Upper lobe of left lung (tissue), 6 donors: ENCODE measurements around the gene RPL28. TPM values are rescaled to one million over a fixed set of nuclear protein-coding genes. Genes with fewer than 3 reads are reported as not detected.

Experiments
- ATAC-seq, 2 donors: fragments of 200-7000 bp; cut with Tn5 transposase; one replicate each; pipeline ENCODE4 v1.9.1; 2022; ENCODE audit warnings: mild to moderate bottlenecking in 2 of 2, moderate library complexity in 2 of 2; ENCODE audit not compliant: low FRiP score in 2 of 2
- DNase-seq, 2 donors: peaks; one replicate each; pipeline ENCODE4 v3.0.0-alpha.2; 2019 to 2020
- H3K27ac ChIP-seq, 4 donors: fragments of 200-600 bp; sonication (generic); one replicate each; pipeline ENCODE4 v1.5.1; 2016 to 2019
- H3K27me3 ChIP-seq, 4 donors: fragments of 200-600 bp; sonication (generic); one replicate each; pipeline ENCODE4 v1.5.1; 2017 to 2019
- H3K36me3 ChIP-seq, 4 donors: fragments of 200-600 bp; sonication (generic); one replicate each; pipeline ENCODE4 v1.5.1; 2016 to 2019
- H3K4me1 ChIP-seq, 4 donors: fragments of 200-600 bp; sonication (generic); one replicate each; pipeline ENCODE4 v1.5.1; 2018 to 2019
- H3K4me3 ChIP-seq, 4 donors: fragments of 200-600 bp; sonication (generic); one replicate each; pipeline ENCODE4 v1.5.1; 2017 to 2019; ENCODE audit warnings: mild to moderate bottlenecking in 2 of 4, moderate library complexity in 1 of 4
- H3K9me3 ChIP-seq, 4 donors: fragments of 200-600 bp; sonication (generic); one replicate each; pipeline ENCODE4 v1.5.1; 2018 to 2019
- EP300 ChIP-seq, 4 donors: sonication (generic); formaldehyde crosslinking; IDR thresholded peaks; one replicate each; pipeline ENCODE4 v1.5.1; 2017; ENCODE audit warnings: antibody characterized with exemption in 4 of 4, control low read depth in 2 of 4
- POLR2A ChIP-seq, 4 donors: fragments of 450-650 bp; IDR thresholded peaks; one replicate each; pipeline ENCODE4 v1.5.1; 2016 to 2017; ENCODE audit warnings: antibody characterized with exemption in 4 of 4, mild to moderate bottlenecking in 2 of 4
- POLR2AphosphoS5 ChIP-seq, 2 donors: sonication (generic); formaldehyde crosslinking; IDR thresholded peaks; one replicate each; pipeline ENCODE4 v1.5.1; 2017; ENCODE audit warnings: antibody characterized with exemption in 2 of 2
- WGBS, 2 donors: methylation state at CpG; one replicate each; pipeline ENCODE4 v1.1.5; 2017 to 2018; 5-methylcytosine and 5-hydroxymethylcytosine counted together
- total RNA-seq, 6 donors: library from RNA; depleted of rRNA in 4 of 6; stranded (reverse); fragments of >200 nt in 4 of 6; gene quantifications; one replicate each; pipeline versions ENCODE4 v1.1.0 to v1.2.1, GENCODE V29; 2016 to 2021
- TF ChIP-seq, protein P1 (sequence below), 6 experiments: fragments of 450-650 bp in 4 of 6; fragments of 200-600 bp in 2 of 6; sonication (generic) in 2 of 6; IDR thresholded peaks; one replicate each; pipeline ENCODE4 v1.5.1; 2016 to 2019; ENCODE audit warnings: antibody characterized with exemption in 6 of 6
- donor health status: DM: no; HTN: no; CAD: no; lungs with moderate emphysema.
- donor health status: DM: no; HTN: yes; CAD: no; lungs with severe emphysema.

Gene RPL28
- total RNA-seq, 6 donors from 2014 or later: 308 to 1,892 (median 534) TPM

- H3K9me3 ChIP-seq: no peaks in the 10 kb centered on the region
- DNase-seq: no peak
- ATAC-seq: no peak
- no peaks in the 10 kb centered on the region for H3K36me3 ChIP-seq
- H3K27ac ChIP-seq: no peak overlapping the region
- TF ChIP-seq, protein P1, sequence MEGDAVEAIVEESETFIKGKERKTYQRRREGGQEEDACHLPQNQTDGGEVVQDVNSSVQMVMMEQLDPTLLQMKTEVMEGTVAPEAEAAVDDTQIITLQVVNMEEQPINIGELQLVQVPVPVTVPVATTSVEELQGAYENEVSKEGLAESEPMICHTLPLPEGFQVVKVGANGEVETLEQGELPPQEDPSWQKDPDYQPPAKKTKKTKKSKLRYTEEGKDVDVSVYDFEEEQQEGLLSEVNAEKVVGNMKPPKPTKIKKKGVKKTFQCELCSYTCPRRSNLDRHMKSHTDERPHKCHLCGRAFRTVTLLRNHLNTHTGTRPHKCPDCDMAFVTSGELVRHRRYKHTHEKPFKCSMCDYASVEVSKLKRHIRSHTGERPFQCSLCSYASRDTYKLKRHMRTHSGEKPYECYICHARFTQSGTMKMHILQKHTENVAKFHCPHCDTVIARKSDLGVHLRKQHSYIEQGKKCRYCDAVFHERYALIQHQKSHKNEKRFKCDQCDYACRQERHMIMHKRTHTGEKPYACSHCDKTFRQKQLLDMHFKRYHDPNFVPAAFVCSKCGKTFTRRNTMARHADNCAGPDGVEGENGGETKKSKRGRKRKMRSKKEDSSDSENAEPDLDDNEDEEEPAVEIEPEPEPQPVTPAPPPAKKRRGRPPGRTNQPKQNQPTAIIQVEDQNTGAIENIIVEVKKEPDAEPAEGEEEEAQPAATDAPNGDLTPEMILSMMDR (IDR thresholded peaks at IDR 0.05): no peak
- TF ChIP-seq POLR2AphosphoS5 (IDR thresholded peaks at IDR 0.05) (no peak), POLR2A (IDR thresholded peaks at IDR 0.05) (no peak), EP300 (IDR thresholded peaks at IDR 0.05) (no peak)
- H3K27me3 ChIP-seq: peaks cover 0 to 8% (median 0%) of the 10 kb centered on the region in 4 donors
- H3K4me3 ChIP-seq: no peak overlapping the region
- no peaks in the 10 kb centered on the region for H3K4me1 ChIP-seq
- 63 to 70% methylated on average over 2 of the region's 2 CpGs for WGBS, 2 donors
Measured at GRCh38 chr19:55426042-55426441, 40.3 kb downstream of the RPL28 start.

- Histone ChIP-seq H3K4me3 (no peak overlapping the region), H3K27me3 (peaks cover 0 to 29% (median 5%) of the 10 kb centered on the region in 4 donors), H3K9me3 (no peaks in the 10 kb centered on the region), H3K36me3 (no peaks in the 10 kb centered on the region), H3K4me1 (no peaks in the 10 kb centered on the region), H3K27ac (no peak overlapping the region)
- ATAC-seq (no peak), DNase-seq (no peak)
- no peak for TF ChIP-seq POLR2AphosphoS5 (IDR thresholded peaks at IDR 0.05)
- no peak for TF ChIP-seq POLR2A (IDR thresholded peaks at IDR 0.05)
- TF ChIP-seq, protein P1 (IDR thresholded peaks at IDR 0.05): no peak
- TF ChIP-seq EP300 (IDR thresholded peaks at IDR 0.05): no peak
- WGBS, 2 donors: 100% methylated on average over 1 of the region's 1 CpG
Measured at GRCh38 chr19:55431183-55431582, 45.5 kb downstream of the RPL28 start.

DNA sequence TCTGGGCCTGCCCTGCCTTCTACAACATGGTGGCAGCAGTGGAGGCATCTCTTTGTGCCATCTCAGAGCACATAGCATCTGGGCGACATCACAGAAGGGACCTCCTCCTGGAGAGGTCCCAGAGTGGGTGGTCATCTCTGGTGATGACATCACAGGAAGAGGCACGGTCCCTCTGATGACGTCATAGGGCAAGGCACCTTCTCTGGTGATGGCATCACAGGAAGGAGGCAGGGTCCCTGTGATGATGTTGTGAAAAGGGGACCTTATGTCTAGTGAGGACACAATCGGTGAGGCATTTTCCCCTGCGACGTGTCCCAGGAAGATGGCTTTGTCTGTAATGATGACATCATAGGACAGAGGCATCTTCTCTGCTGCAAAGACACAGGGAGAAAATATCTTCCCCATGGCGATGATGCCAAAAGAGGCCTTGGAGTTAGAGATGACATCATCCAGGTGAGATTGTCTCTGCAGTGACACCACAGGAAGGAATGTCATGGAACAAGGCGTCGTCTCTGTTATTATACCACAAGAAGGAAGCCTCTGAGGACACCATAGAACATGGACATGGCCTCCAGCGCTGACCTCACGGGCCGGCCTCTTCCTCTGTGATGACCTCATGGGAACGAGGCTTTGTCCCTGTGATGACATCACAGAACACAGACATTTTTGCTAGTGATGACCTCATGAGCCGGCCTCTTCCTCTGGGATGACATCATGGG, 46.7 kb downstream of the RPL28 start:
- H3K27me3 ChIP-seq: peaks cover 0 to 29% (median 5%) of the 10 kb centered on the region in 4 donors
- H3K4me1 ChIP-seq: no peaks in the 10 kb centered on the region
- H3K36me3 ChIP-seq: no peaks in the 10 kb centered on the region
- WGBS, 2 donors: 88 to 93% methylated on average over 11 to 14 of the region's 14 CpGs
- no peak for ATAC-seq
- no peak overlapping the region for H3K4me3 ChIP-seq
- no peaks in the 10 kb centered on the region for H3K9me3 ChIP-seq
- no peak for TF ChIP-seq EP300 (IDR thresholded peaks at IDR 0.05)
- TF ChIP-seq, protein P1 (IDR thresholded peaks at IDR 0.05): no peak
- no peak for TF ChIP-seq POLR2A (IDR thresholded peaks at IDR 0.05)
- TF ChIP-seq POLR2AphosphoS5 (IDR thresholded peaks at IDR 0.05): no peak
- no peak for DNase-seq
- no peak overlapping the region for H3K27ac ChIP-seq

DNA sequence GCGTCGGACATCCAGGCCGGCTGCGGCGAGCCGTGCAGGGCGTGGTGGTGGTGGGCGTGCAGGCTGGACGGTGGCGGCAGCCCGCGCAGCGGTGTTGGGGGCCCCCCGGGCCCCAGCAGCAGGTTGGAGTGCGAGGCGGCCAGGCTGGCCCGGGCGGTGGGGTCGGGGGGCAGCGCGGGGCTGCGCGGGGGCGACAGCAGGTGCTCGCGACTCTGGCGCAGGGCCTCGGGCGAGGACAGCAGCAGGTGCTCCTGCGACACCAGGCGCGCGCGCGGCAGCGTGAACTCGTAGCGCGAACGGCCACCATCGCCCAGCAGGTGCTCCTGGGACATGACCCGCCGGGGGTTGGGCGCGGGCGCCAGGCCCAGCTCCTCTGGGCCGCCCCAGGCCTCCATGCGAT, 47.6 kb downstream of the RPL28 start:
- ATAC-seq (no peak), DNase-seq (peak in 1 of 2 donors; percentile 75)
- Histone ChIP-seq H3K9me3 (no peaks in the 10 kb centered on the region), H3K36me3 (no peaks in the 10 kb centered on the region), H3K27me3 (peaks cover 0 to 34% (median 5%) of the 10 kb centered on the region in 4 donors), H3K27ac (no peak overlapping the region), H3K4me1 (no peaks in the 10 kb centered on the region), H3K4me3 (no peak overlapping the region)
- TF ChIP-seq POLR2AphosphoS5 (IDR thresholded peaks at IDR 0.05): no peak
- TF ChIP-seq, protein P1 (IDR thresholded peaks at IDR 0.05): no peak
- no peak for TF ChIP-seq EP300 (IDR thresholded peaks at IDR 0.05)
- no peak for TF ChIP-seq POLR2A (IDR thresholded peaks at IDR 0.05)
- 10 to 19% methylated on average over 9 to 24 of the region's 48 CpGs for WGBS, 2 donors
